Measurements from ENCODE around the gene BCO2. TPM values are rescaled to one million over a fixed set of nuclear protein-coding genes. Genes with fewer than 3 reads are reported as not detected.

BCO2 gene
- total RNA-seq, 1 experiment from 2014 or later, result 0.31 TPM

- DNase-seq, result no peak
- H3K27me3 Mint-ChIP-seq (ENCODE audit: low read depth), result no peaks in the 10 kb centered on the region; the same call in 1 of the 2 replicates
- no peak overlapping the region for H3T11ph ChIP-seq (ENCODE audit: low read length)
- no peak overlapping the region for H3K23ac ChIP-seq (ENCODE audit: insufficient read length, low read depth, low read length)
- H3K27me3 ChIP-seq (ENCODE audit: insufficient read depth, low read length), result no peaks in the 10 kb centered on the region
- no peaks in the 10 kb centered on the region for H3K79me2 ChIP-seq (ENCODE audit: insufficient read depth, low read length)
- H3K79me1 ChIP-seq (ENCODE audit: insufficient read depth, low read depth, low read length, poor library complexity, severe bottlenecking), result no peaks in the 10 kb centered on the region
- H4K8ac ChIP-seq (replicated peaks; ENCODE audit: insufficient read length, low read depth, low read length), result no peak overlapping the region
- H3K4me1 Mint-ChIP-seq, result peaks cover 2 to 3% of the 10 kb centered on the region in 2 experiments; a peak in 1 of 4 replicates
- H3K9me3 ChIP-seq (ENCODE audit: control insufficient read depth, low read depth, low read length), result no peaks in the 10 kb centered on the region
- TF ChIP-seq CTCF (conservative IDR thresholded peaks at IDR 0.05), result no peak
- H3K36me3 Mint-ChIP-seq (ENCODE audit: insufficient read depth in 1 of 3, low read depth in 3 of 3), result no peaks in the 10 kb centered on the region
- H3K4me2 ChIP-seq (ENCODE audit: insufficient read depth, insufficient read length, low read length), result no peak overlapping the region
- no peak overlapping the region for H3K9ac ChIP-seq (ENCODE audit: extremely low read depth, insufficient read length, low read length)
- no peak overlapping the region for H3K56ac ChIP-seq (ENCODE audit: insufficient read length, low read depth, low read length)
- no peaks in the 10 kb centered on the region for H4K20me1 ChIP-seq (ENCODE audit: control insufficient read depth, insufficient read depth, insufficient read length)
- no peak overlapping the region for H4K91ac ChIP-seq (ENCODE audit: insufficient read length, low read depth, low read length)
- no peak overlapping the region for H2BK5ac ChIP-seq (ENCODE audit: insufficient read length, low read length)
- H3K27ac Mint-ChIP-seq, result no peak overlapping the region
- H2BK15ac ChIP-seq (ENCODE audit: low read depth, low read length), result no peak overlapping the region
- no peak overlapping the region for H2BK20ac ChIP-seq (ENCODE audit: low read depth, low read length, poor library complexity, severe bottlenecking)
- no peak overlapping the region for H3K4ac ChIP-seq (ENCODE audit: low read depth, low read length)
- no peak overlapping the region for H2BK12ac ChIP-seq (ENCODE audit: insufficient read length, low read depth, low read length)
- no peak overlapping the region for H3K14ac ChIP-seq (ENCODE audit: insufficient read depth, low read length)
- no peak overlapping the region for H4K5ac ChIP-seq (ENCODE audit: insufficient read length, low read depth, low read length)
- H3K4me3 Mint-ChIP-seq, result no peak overlapping the region
- no peak overlapping the region for H2BK120ac ChIP-seq (ENCODE audit: low read depth, low read length, poor library complexity, severe bottlenecking)
- H2AFZ ChIP-seq (ENCODE audit: low read length), result no peak overlapping the region
- H3K27ac ChIP-seq (ENCODE audit: insufficient read length, low read depth, low read length), result no peak overlapping the region
- H3K9me3 Mint-ChIP-seq, result peaks cover 4 to 6% of the 10 kb centered on the region in 2 experiments; a peak in 4 of 5 replicates
- H3K18ac ChIP-seq (ENCODE audit: insufficient read length, low read depth, low read length), result no peak overlapping the region
- H3K4me1 ChIP-seq (ENCODE audit: insufficient read depth, low read length), result no peaks in the 10 kb centered on the region; the same call in 1 of the 2 replicates
- H2AK5ac ChIP-seq (ENCODE audit: insufficient read length, low read length), result no peak overlapping the region
- no peaks in the 10 kb centered on the region for H3K23me2 ChIP-seq (ENCODE audit: insufficient read length, low read depth, low read length, poor library complexity, severe bottlenecking)
Observed at GRCh38 chr11:112185883-112186282, 10.6 kb downstream of the BCO2 start.
